Peyer's patch (tissue), 4 donors: ENCODE measurements around the gene TMEM128. TPM values are rescaled to one million over a fixed set of nuclear protein-coding genes. Genes with fewer than 3 reads are reported as not detected.
"Not testable (repeated sequence)": the region's sequence is repeated elsewhere in the genome, so short reads cannot be mapped to it uniquely, and the experiment has no call there.

Experiments
- DNase-seq, 3 donors: peaks; one replicate each; pipeline ENCODE4 v3.0.0-alpha.2; 2017 to 2019
- H3K27ac ChIP-seq, 4 donors: fragments of 200-600 bp; sonication (generic); one replicate each; pipeline ENCODE4 v1.5.1; 2016 to 2019
- H3K27me3 ChIP-seq, 2 donors: fragments of 200-600 bp; sonication (generic); one replicate each; pipeline ENCODE4 v1.5.1; 2019
- H3K36me3 ChIP-seq, 3 donors: fragments of 200-600 bp; sonication (generic); one replicate each; pipeline ENCODE4 v1.5.1; 2016 to 2019
- H3K4me1 ChIP-seq, 4 donors: fragments of 200-600 bp; sonication (generic); one replicate each; pipeline ENCODE4 v1.5.1; 2016 to 2019
- H3K4me3 ChIP-seq, 4 donors: fragments of 200-600 bp; sonication (generic); 1 replicate in 3 of 4; 2 replicates in 1 of 4; pipeline ENCODE4 v1.5.1; 2016 to 2019; ENCODE audit warnings: mild to moderate bottlenecking in 1 of 4
- H3K9me3 ChIP-seq, 4 donors: fragments of 200-600 bp; sonication (generic); one replicate each; pipeline ENCODE4 v1.5.1; 2016 to 2019; ENCODE audit warnings: mild to moderate bottlenecking in 1 of 4
- CTCF ChIP-seq, 6 experiments: fragments of 450-650 bp in 4 of 6; fragments of 200-600 bp in 2 of 6; sonication (generic) in 1 of 6; IDR thresholded peaks; one replicate each; pipeline ENCODE4 v1.5.1; 2017 to 2019; ENCODE audit warnings: antibody characterized with exemption in 6 of 6, mild to moderate bottlenecking in 3 of 6, moderate library complexity in 1 of 6
- POLR2A ChIP-seq, 2 donors: fragments of 450-650 bp; IDR thresholded peaks; one replicate each; pipeline ENCODE4 v1.5.1; 2017; ENCODE audit warnings: antibody characterized with exemption in 2 of 2, mild to moderate bottlenecking in 2 of 2, moderate library complexity in 2 of 2
- total RNA-seq, 4 donors: library from RNA; depleted of rRNA; stranded (reverse); fragments of >200 nt; gene quantifications; one replicate each; pipeline ENCODE4 v1.1.0, GENCODE V29; 2016

TMEM128 gene
- total RNA-seq, 4 donors from 2014 or later, result 10.7 to 15.5 (median 14.2) TPM

DNA sequence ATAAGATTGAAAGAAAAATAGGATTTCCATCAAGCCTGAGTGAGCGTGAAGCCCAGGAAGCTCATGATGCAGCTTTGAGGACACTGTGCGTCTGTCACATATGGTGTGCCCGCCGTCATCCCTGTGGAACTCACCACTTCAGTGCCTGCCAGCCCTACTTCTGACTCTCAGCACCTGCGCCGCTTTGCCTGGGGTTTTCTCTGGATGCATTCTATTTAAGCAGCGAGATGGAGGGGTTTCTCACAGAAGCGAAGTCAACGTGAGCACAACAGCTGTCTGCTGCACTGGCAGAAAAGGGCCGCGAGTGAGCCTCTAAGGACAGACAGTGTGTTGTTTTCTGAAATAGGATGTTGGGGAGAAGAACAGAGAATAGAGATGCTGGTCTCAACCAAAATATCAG, 6.2 kb upstream of the TMEM128 start:
- no peaks in the 10 kb centered on the region for H3K9me3 ChIP-seq
- no peak overlapping the region for H3K27ac ChIP-seq
- H3K27me3 ChIP-seq, result no peaks in the 10 kb centered on the region
- H3K4me3 ChIP-seq, result no peak overlapping the region
- peaks cover 0 to 2% (median 0%) of the 10 kb centered on the region in 4 donors for H3K4me1 ChIP-seq
- no peak for DNase-seq
- TF ChIP-seq POLR2A (IDR thresholded peaks at IDR 0.05) (no peak), CTCF (IDR thresholded peaks at IDR 0.05) (no peak)
- H3K36me3 ChIP-seq, result no peaks in the 10 kb centered on the region

- peaks cover 0 to 26% (median 6%) of the 10 kb centered on the region in 4 donors for H3K4me1 ChIP-seq
- H3K9me3 ChIP-seq, result no peaks in the 10 kb centered on the region
- DNase-seq, result no peak
- TF ChIP-seq POLR2A (IDR thresholded peaks at IDR 0.05) (no peak), CTCF (IDR thresholded peaks at IDR 0.05) (no peak)
- no peaks in the 10 kb centered on the region for H3K27me3 ChIP-seq
- no peak overlapping the region for H3K27ac ChIP-seq
- H3K4me3 ChIP-seq, result no peak overlapping the region
- peaks cover 0 to 5% (median 0%) of the 10 kb centered on the region in 3 donors for H3K36me3 ChIP-seq
Observed at GRCh38 chr4:4249866-4250265, 1.8 kb upstream of the TMEM128 start.

- peaks cover 0 to 26% (median 6%) of the 10 kb centered on the region in 4 donors for H3K4me1 ChIP-seq
- not testable (repeated sequence) for H3K9me3 ChIP-seq, H3K4me3 ChIP-seq, DNase-seq, H3K27me3 ChIP-seq
- peak overlapping the region in 2 of 4 donors; percentile 89 to 94 for H3K27ac ChIP-seq
- H3K36me3 ChIP-seq, result peaks cover 0 to 10% (median 0%) of the 10 kb centered on the region in 3 donors
Observed at GRCh38 chr4:4249342-4249741, 1.3 kb upstream of the TMEM128 start.

GRCh38 chr4:4248885-4249203, 821 bp upstream of the TMEM128 start:
- Histone ChIP-seq H3K27me3 (no peaks in the 10 kb centered on the region), H3K27ac (peak overlapping the region; percentile 80 to 94 (median 87)), H3K9me3 (no peaks in the 10 kb centered on the region), H3K36me3 (peaks cover 0 to 15% (median 0%) of the 10 kb centered on the region in 3 donors), H3K4me3 (peak overlapping the region; percentile 70 to 88 (median 76)), H3K4me1 (peaks cover 0 to 26% (median 6%) of the 10 kb centered on the region in 4 donors)
- no peak for DNase-seq
- TF ChIP-seq POLR2A (IDR thresholded peaks at IDR 0.05), result no peak
- TF ChIP-seq CTCF (IDR thresholded peaks at IDR 0.05), result no peak

- no peaks in the 10 kb centered on the region for H3K9me3 ChIP-seq
- no peaks in the 10 kb centered on the region for H3K27me3 ChIP-seq
- TF ChIP-seq CTCF (IDR thresholded peaks at IDR 0.05) (no peak), POLR2A (IDR thresholded peaks at IDR 0.05) (no peak)
- H3K36me3 ChIP-seq, result peaks cover 0 to 27% (median 0%) of the 10 kb centered on the region in 3 donors
- peak overlapping the region; percentile 80 to 94 (median 87) for H3K27ac ChIP-seq
- DNase-seq, result no peak
- H3K4me3 ChIP-seq, result peak overlapping the region; percentile 70 to 88 (median 76)
- H3K4me1 ChIP-seq, result peaks cover 0 to 26% (median 6%) of the 10 kb centered on the region in 4 donors
Observed at GRCh38 chr4:4247696-4248028, 361 bp downstream of the TMEM128 start.

DNA sequence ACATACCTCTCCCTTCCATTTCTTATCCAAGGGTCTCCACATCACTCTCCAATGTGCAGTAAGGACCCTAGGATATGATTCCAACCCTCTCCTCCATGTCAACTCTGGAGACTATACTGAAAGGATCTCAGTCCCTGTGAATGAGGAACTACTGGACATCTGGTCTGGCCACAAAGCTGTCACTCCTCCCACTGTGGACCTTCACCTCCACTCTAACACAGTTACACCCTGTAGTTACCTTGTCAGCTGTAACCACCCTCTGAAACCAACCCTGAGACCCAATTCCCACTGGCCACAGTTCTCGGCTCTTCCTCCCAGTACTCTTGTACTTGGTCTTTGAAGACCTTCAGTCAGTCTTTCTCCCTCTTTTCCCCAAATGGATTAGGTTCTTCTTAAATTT, 2.9 kb downstream of the TMEM128 start:
- peak in 1 of 3 donors; percentile 57 for DNase-seq
- TF ChIP-seq POLR2A (IDR thresholded peaks at IDR 0.05) (no peak), CTCF (IDR thresholded peaks at IDR 0.05) (no peak)
- Histone ChIP-seq H3K27ac (peak overlapping the region in 1 of 4 donors; percentile 25), H3K4me1 (peaks cover 0 to 26% (median 6%) of the 10 kb centered on the region in 4 donors), H3K4me3 (no peak overlapping the region), H3K36me3 (peaks cover 0 to 42% (median 0%) of the 10 kb centered on the region in 3 donors), H3K27me3 (no peaks in the 10 kb centered on the region), H3K9me3 (no peaks in the 10 kb centered on the region)

- not testable (repeated sequence) for H3K9me3 ChIP-seq, H3K27ac ChIP-seq, H3K4me1 ChIP-seq, H3K4me3 ChIP-seq, DNase-seq, H3K27me3 ChIP-seq
- H3K36me3 ChIP-seq, result peaks cover 0 to 66% (median 0%) of the 10 kb centered on the region in 3 donors
Observed at GRCh38 chr4:4239551-4239950, 8.5 kb downstream of the TMEM128 start.
